NCI-H526 treated with DMSO at 0.1 percent for 48 hours (cell line): ENCODE results near the gene PTX4.

Experiments used
- DNase-seq: peaks from one replicate; lab custom pipeline; 2025; lab: John Stamatoyannopoulos, UW

Gene PTX4

DNA sequence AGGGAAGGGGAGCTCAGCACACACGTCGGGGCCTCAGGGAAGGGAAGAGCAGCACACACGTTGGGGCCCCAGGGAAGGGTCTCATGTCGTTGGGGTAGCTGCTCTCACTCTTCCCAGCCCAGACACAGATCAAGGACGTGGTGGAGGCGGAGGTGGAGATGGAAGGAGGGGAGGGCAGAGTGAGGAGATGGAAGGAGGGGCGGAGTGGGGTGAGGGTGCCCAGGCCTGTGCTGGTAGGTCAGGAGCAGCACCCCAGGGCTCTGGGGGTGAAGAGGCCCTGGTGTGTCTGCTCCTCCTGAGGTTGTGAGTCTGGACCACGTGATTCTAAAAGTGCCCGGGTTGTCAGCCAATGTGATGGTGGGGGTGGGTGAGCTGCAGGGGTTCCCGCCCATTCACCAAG is 28.8 kb downstream of the PTX4 start:
- no peak for DNase-seq

DNA sequence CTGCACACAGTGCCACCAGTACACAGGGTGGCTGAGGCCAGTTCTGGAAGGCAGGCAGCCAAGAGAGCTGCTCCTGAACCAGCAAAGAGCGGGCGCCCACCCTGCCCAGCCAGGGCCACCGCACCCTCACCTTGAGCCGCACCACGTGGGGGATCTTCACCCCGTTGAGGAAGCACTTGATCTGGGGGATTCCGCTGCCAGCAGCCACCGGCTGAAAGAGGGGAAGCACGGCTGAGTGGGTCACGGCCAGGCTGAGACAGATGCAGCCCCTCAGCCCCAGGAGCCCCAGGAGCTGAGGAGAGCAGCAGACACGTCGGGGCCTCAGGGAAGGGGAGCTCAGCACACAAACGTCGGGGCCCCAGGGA is 29.8 kb downstream of the PTX4 start:
- DNase-seq: no peak

DNA sequence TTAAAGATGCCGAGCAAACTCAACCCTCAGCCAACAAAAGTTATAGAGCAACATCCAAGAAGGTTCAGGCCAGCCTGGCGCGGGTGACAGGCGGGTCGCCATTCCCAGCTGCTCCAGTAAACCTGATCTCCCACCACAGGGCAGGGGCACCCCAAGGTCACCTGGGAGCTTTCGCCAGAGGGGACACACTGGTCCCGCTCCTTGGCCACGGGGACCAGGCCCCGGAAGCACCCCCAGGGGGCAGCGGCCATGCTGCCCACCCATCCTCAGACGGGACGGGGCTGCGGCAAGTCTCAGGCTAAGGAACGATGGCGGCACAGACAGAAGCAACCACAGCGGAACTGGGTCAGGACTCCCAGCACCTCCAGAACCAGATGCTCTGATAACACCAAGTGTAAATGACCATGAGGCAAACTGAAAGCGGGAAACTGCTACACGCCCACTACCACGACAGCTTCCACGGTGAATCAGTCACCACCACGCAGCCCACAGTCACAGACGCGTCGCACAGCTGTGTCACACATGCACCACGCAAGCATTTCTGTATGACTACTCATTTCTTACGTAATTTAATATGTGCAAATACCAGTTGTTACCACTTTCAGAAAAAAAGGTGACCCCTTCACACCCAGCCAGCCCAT is 30.3 kb downstream of the PTX4 start:
- no peak for DNase-seq

DNA sequence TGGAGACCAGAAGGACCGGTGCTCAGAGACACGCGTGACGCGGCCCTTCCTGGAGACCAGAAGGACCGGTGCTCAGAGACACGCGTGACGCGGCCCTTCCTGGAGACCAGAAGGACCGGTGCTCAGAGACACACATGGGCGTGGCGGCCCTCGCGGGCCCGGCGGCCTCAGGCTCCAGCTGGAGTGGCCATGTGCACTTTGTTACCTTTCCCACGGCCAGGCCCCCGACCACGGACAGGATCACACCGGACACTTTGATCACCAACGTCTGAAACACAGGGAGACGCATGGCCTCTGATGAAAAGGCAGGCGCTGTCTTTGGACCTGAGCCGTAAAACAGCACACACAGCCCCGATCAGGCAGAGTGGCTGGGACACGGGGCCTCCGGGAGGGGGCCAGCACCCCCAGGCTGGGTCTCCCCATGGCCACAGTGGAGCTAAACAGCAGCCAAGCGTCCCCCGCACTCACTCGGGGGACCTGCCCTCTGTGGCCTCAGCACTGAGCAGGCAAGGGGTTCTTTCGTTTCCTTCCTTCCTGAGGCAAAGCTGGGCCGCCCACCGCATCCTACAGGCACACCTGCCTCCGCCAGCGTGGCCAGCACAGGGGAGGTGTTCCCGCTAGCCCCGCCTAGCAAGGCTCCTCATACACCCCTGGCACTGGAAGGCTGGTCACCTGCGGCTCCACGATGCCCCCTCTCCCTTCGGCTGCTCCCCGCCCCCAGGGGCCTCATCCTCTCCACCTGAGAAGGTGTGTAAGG is 31.1 kb downstream of the PTX4 start:
- DNase-seq: no peak

DNA sequence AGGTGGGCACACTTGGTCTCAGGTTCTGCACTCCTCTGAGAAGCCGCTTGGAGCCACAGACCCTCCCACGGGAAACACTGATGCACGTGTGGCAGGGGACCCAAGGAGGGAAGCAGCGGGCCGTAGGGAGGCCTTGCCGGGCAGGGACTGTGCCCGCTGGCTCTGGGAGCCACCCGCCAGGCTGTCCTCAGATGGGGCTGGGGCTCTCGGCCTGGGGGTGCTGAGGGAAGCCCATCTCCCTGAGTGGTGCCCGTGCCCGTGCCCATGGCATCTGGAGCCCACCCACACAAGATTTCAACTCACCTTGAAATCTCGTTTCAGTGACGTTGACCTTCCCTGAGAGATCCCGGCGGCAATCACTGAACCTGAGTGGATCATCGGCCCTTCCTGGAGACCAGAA is 31.8 kb downstream of the PTX4 start:
- DNase-seq: no peak

DNA sequence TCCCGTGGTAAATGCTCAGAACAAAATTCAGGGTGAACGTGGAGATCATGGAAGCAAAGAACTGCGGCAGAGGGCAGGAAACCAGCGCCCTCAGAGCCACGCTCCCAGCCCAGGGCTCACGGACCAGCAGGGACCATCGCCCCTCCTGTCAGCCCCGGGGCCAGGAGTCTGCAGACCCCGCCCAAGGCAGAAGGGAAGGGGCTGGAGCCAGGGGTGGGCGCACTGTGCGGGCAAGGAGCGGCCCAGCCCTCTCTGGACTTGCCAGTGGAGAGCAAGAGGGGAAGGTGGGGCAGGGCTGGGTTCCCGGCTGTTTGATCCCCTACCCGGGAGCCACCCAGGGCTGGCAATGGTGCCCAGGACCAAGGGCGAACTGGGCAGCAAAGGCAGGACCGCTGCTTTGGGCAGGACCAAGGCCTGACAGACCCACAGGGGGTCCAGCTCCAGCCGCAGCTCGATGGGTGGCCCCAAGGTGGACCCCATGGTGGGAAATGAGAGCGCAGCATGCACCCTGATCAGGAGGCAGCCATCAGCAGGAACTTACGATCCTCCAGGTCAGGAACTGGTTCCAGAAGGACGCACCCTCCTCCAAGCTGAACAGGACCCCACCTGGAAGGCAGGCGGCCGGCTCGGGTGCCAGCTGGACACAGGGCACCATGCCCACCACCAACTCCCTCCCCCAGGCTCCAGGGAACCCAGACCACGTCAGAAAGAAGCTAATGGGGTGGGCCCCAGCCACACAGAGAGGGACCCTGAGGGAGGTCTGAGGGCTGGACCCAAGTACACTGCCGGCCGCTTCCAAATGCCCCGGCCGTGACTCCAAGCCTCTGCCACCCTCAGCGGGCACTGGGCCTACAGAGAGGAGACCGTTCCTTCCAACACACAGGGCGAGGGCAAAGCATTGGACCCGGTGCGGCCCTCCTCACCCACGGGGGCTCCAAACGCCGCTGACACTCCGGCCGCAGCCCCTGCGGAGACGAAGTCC is 33.3 kb downstream of the PTX4 start:
- no peak for DNase-seq

DNA sequence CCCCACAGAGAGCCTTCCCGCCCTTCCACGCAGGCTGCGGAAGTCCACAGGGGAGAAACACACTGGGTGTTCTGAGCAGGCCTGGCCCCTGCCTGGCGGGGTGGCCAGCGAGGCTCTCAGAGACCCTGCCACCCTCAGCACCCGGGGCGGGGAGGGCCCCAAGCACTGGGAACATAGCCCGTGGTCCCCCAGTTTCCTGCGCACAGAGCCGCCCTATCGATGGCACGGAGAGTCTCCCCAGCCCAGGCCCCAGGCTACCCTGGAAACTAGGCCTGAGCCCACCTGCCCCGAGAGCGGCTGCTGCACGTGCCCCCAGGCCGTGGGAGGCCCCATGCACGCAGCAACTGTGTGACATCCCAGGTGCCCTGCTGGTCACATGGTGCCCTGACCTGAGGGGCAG is 34.2 kb downstream of the PTX4 start:
- no peak for DNase-seq

DNA sequence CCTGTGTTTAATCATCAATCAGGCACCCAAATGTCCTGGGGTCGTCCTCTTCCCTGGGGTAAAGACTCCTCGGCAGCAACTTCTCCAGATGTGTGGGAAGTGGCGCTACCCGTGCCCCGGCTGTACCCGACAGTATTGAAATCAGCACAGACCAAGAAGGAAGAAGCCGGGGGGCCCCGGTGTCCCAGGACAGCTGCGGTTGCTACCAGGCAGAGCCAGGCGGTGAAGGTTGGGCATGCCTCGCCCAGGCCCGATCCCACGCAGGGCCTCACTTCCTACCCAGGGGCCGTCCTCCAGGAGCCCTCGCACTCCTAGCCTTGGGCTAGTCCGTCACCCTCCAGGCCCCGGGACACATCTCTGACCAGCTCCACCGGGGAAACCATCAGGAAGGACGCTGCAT is 35.4 kb downstream of the PTX4 start:
- DNase-seq: no peak

DNA sequence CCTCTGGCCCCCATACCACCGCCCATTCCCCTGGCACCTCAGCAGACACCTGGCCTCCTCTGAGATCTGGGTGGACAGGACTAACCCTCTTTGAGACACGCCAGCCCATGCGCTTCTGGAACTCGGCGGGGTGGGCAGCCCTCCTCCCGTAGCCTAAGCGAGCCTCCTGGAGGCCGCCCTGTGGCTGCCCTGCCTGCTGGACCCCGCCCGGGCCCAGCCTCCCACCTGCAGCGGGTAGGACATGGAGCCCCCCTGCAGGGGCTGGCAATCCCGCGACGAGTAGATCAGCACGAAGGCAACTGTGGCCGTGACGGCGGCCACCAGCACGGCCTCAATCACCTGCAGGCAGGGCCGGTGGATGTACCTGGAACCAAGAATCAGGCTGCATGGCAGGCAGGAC is 36.2 kb downstream of the PTX4 start:
- DNase-seq: no peak

DNA sequence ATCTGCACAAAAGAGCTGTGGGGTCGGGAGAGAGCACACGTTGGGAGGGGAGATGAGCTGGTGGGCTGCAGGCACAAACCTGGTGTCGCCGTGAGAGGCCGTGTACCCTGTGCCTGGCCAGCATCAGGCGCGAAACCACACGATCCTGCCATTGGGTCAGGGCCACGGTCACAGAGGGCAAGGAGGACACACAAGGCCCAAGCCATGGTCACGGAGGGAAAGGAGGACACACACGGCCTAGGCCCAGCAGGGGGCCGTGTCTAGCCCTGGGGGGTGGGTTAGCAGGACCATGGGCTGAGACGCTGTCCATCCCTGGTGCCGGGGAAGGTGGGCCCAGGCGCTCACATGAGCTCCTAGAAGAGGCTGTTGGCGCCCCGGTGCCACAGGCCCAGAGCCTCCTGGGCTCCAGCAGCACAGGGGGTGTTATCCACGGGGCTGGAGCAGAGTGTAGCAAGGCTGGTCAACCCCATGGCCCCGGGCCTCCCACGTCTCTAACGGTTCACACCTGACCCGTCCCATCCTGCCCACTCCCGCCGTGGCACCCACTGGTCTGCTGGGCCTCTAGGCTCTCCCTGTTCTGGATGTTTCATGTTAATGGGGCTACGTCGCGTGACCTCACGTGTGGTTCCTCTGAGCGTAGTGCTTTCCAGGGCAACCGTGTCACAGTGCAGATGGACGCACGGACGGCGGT is 36.9 kb downstream of the PTX4 start:
- DNase-seq: no peak

DNA sequence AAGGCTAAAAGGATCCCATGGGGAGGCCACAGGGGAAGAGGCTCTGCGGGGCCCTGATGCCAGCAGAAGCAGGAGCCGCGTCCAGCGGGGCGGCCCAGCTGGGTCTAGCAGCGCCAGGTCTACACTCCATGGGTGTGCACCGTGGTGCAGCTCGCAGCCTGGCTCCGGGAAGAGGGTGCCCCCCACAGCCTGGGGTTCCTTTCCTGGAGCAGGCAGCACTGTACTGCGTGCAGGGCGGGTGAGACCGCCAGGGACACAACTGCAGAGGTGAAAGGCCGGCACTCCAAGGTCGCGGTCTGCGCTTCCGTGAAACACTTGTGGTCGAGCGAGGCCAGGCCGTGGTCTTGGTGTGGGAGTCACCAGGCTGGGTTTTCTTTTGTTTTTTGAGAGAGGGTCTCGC is 37.9 kb downstream of the PTX4 start:
- no peak for DNase-seq

DNA sequence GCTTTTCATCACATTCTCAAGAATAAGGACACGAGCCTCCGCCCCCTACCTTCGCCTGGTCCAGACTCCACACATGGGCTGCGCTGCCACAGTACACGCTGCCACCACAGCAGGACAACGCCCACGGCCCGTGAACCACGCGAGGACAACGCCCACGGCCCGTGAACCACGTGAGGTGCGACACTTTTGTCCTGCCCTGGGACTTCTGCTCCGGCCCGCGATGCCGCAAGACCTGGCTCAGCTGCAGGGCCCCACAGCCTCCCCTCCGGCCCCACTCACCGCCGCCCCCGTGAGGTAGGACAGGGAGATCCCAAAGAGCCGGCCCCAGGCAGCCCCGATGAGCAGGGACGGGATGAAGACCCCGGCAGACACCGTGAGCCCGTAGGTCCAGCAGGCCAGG is 38.5 kb downstream of the PTX4 start:
- DNase-seq: no peak

DNA sequence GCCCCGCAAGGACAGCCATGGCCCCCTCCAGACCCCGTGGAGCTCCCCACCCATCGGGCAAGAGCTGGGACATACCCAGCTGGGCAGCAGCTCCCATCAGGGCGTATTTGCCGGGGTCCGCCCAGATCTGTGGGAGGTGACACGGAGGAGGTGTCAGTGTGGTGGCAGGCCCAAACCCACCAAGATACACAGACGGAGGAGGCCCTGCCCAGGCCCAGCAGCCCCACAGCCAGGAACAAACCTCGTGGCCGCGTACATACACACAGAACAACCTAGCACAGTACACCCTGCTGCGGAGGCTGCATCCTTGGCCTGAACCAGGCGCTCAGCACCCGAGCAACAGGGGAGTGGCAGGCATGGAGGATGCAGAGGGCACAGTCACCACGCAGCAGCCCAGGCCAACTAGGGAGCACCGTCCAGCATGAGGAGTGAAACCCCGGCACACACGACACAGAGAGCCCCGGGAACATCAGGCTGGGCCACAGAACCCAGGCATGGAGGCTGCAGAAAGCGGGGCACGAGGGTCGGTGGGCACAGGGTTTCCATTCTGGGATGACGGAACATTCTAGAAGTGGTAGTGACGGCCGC is 39.4 kb downstream of the PTX4 start:
- no peak for DNase-seq

DNA sequence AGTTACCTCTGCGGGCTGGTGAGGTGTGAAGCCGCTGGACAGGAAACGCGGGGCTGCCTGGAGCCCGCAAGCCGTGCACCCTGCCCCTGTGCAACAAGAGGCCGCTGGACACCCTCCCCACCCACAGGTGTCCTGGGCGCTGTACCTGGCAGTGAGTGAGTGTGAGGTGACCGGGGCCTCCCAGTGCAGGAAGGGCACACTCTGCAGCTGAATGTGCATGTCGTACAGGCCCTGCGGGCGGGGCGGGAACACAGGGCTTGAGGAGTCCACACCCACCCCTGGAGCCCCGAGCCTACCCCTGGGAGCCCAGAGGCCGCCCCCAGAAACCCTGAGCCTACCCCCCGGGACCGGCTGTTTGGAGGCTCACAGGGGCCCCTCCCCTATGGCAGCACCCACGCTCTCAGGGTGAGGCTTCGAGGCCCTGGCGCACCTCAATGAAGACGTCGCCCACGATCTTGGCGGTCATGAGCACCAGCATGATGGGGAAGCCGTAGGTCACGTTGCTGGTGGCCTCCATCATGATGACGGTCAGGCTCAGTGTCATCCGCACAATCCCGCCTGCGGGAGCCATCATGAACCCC is 40.1 kb downstream of the PTX4 start:
- no peak for DNase-seq

DNA sequence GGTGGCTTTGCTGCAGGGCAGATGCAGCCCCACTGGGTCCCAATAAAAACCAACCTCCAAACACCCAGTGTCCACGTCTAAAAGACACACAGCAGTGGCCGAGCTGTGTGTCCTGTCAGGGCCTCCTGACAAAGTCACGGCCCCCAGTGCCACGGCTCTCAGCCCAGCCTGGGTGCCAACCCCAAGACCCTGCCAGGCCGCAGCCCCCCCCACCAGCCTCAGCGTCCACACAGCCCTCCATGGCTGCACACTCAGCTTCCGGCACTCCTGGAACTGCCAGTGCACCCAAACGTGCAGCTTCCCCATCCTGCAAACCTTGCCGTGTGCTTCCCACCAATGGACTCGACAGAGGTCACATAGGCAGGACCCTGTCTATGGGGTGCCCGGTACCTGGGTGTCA is 40.8 kb downstream of the PTX4 start:
- no peak for DNase-seq

DNA sequence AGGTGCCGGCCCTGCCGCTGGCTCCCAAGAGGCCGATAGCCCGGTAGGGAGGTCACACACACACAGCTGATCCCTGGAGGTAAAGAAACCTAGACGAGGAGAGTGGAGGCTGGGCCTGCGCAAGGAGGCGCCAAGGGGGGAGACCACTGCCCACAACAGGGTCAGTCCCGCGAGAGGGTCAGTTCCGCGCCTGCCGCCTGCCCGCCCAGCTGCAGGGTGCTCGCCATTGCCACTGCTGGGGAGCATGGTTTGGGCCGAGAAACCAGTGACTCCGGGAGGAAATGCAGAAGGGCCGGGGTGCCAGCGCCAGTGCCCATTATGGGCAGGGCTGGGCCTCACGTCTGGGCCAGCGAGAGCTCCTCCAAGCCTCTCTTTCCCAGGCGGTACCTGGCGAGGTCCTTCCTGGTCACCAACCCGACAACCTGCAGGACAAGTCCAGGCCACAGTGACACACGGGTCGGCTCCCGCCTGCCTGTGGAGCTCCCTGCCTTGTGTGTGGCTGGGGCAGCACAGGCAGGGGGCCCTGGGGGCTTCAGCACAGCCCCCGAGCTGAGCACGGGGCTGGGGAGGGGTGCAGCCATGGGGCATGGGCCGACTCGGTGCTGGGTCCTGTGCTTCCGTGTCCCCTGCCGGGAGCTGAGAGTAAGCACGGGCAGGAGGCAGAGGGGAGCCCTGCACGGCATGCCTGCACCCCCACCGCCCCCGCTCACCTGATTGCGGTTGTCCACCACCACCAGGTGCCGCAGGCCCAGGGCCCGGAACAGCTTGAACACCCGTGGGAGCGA is 42.3 kb downstream of the PTX4 start:
- no peak for DNase-seq

DNA sequence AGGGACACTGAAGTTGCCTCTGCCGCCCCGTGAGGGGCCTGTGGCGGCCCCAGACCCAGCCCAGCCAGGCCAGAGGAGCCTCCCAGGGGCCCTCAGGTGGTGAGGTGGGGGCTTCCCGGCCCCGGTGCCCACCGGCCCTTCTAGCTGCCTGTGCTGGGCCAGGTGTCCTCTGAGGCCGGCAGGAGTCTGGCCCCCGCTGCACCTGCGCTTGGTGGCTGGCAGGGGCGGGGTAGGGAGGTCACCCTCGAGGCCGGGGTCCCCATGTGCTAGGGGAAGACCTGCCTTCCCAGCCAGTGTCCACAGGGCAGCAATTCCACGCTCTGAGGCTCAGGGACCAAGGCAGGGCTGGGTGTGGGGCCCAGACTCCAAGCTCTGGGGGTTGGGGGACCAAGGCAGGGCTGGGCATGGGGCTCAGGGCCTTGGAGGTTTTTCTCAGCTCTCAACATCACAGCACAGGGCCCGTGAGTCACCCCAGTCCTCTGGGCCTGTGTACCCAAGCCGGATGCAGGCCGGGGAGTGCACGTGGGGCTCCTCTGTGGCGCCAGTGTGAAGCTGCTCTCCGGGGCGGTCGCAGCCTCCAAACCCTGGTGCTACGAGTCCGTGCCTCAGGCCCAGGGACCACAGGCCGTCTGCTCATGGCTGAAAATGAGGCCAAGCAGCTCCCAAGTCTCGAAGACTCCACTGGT is 43.1 kb downstream of the PTX4 start:
- no peak for DNase-seq

DNA sequence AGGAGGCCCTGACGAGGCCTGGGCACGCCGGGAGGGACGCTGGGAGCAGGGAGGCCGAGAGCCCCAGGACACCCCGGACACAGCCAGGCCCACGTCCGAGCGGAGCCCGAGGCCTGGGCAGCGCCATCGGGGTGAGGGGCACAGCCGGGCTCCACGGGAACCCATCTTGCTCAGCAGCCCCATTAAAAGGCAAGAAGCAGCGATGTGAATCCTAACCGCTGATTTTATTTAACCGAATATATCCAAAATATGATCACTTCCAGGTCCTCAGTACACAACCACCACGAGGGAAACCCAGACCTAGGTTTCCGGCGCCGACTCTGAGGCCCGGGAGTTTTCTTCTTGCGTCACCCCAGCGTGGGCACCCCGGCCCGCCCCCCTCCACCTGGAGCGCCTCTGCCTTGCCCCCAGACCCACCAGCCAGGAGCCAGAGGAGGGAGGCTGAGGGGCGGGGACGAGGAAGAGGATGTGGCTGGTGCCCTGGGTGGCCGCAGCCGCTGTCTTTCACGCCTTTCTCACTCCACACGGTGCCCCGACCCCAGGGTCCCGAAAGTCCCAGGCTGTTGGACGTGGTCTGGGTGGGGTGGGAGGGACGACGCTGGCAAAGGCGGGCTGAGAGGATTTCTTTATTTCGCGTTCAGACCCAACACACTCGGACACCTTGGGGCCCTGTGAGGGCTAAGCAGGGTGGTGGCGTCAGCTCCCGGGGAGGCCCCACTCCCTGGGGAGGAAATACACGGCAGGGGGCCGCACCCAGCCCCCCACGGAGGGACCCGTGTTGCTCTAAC is 43.8 kb downstream of the PTX4 start:
- DNase-seq: no peak

DNA sequence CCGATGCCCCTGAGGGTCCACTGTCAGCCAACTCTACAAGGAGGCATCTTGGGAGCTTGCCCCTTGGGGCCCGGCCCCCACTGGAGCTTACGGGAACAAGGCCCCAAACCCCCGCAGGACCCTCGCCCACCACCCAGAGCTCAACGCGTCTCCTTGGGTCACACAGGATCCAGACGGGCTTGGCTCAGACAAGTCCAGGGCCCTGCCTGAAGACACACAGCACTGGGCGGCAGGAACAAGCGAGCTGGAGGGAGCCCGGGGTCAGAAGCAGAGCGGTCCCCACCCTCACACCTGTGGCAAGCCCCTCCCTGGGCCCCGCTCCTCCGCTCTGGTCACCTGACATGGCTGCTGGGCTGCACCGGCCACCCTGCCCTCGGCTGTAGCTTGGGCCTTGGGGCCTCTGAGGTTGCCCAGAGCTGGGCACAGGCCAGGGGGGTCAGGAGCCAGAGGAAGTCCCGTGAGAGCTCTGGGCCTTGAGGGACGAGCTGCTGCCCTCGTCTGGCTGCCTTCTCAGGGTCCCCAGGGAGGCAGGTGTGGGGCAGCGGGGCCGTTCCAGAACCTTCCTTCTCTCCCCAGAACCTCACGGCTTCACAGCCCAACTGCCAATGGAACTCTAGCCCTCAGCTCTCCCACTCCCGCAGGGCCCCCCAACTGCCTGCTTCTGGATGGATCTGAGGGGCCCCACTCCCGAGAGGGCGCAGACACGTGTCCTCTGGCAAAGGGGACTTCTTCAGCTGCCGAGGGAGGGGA is 44.6 kb downstream of the PTX4 start, which contains the start of gene CCDC154:
Gene CCDC154, minus strand, starts transcription at position 577 of the 750 bp plus-strand sequence. Its CDS starts 234 bp downstream, at position 343.
- no peak for DNase-seq
